Measurements from ENCODE around the gene RNF217.
"Not testable (repeated sequence)": the region's sequence is repeated elsewhere in the genome, so short reads cannot be mapped to it uniquely, and the experiment has no call there.

Gene RNF217

GRCh38 chr6:125058546-125058945, 96.3 kb downstream of the RNF217 start:
- no peak for DNase-seq (ENCODE audit: low spot score)

- no peak for DNase-seq (ENCODE audit: low spot score)
Observed at GRCh38 chr6:125063307-125063706, 101.1 kb downstream of the RNF217 start.

- DNase-seq (ENCODE audit: low spot score): no peak
Observed at GRCh38 chr6:125066140-125066539, 103.9 kb downstream of the RNF217 start.

GRCh38 chr6:125066964-125067363, 104.7 kb downstream of the RNF217 start:
- no peak for DNase-seq (ENCODE audit: low spot score)

- DNase-seq (ENCODE audit: low spot score): no peak
Observed at GRCh38 chr6:125067552-125067951, 105.3 kb downstream of the RNF217 start.

GRCh38 chr6:125073071-125073470, 110.8 kb downstream of the RNF217 start:
- no peak for DNase-seq (ENCODE audit: low spot score)

- no peak for DNase-seq (ENCODE audit: low spot score)
Observed at GRCh38 chr6:125074120-125074519, 111.9 kb downstream of the RNF217 start.

GRCh38 chr6:125075073-125075472, 112.8 kb downstream of the RNF217 start:
- DNase-seq (ENCODE audit: low spot score): not testable (repeated sequence)

GRCh38 chr6:125075741-125076481, 113.7 kb downstream of the RNF217 start:
- DNase-seq (ENCODE audit: low spot score): no peak

- DNase-seq (ENCODE audit: low spot score): no peak
Observed at GRCh38 chr6:125076482-125076742, 114.2 kb downstream of the RNF217 start.

GRCh38 chr6:125077453-125077852, 115.2 kb downstream of the RNF217 start:
- DNase-seq (ENCODE audit: low spot score): no peak

GRCh38 chr6:125078602-125079321, 116.5 kb downstream of the RNF217 start:
- no peak for DNase-seq (ENCODE audit: low spot score)

GRCh38 chr6:125082908-125083683, 120.9 kb downstream of the RNF217 start:
- DNase-seq (ENCODE audit: low spot score): no peak

- DNase-seq (ENCODE audit: low spot score): no peak
Observed at GRCh38 chr6:125083684-125083990, 121.4 kb downstream of the RNF217 start.

GRCh38 chr6:125086716-125087115, 124.5 kb downstream of the RNF217 start:
- DNase-seq (ENCODE audit: low spot score): no peak

GRCh38 chr6:125088963-125089362, 126.7 kb downstream of the RNF217 start:
- no peak for DNase-seq (ENCODE audit: low spot score)

- DNase-seq (ENCODE audit: low spot score): no peak
Observed at GRCh38 chr6:125094563-125094962, 132.3 kb downstream of the RNF217 start.

- DNase-seq (ENCODE audit: low spot score): peak; percentile 55
Observed at GRCh38 chr6:125095580-125096301, 133.5 kb downstream of the RNF217 start.

- DNase-seq (ENCODE audit: low spot score): no peak
Observed at GRCh38 chr6:125097186-125097585, 134.9 kb downstream of the RNF217 start.

- DNase-seq (ENCODE audit: low spot score): no peak
Observed at GRCh38 chr6:125098253-125098652, 136.0 kb downstream of the RNF217 start.

- DNase-seq (ENCODE audit: low spot score): peak; percentile 85
Observed at GRCh38 chr6:125099211-125100073, 137.2 kb downstream of the RNF217 start.

All from putamen (tissue), 1 donor.